GM23338 (cell line): Measurements from ENCODE around the gene CRYL1. TPM values are rescaled to one million over a fixed set of nuclear protein-coding genes. Genes with fewer than 3 reads are reported as not detected.

Experiments
- ATAC-seq: fragments of 200-7000 bp; cut with Tn5 transposase; 3 replicates; pipeline ENCODE4 v1.9.1; 2020
- DNase-seq: peaks from one replicate; pipeline ENCODE4 v3.0.0-alpha.2; 2015; ENCODE audit warnings: low spot score
- H2AFZ ChIP-seq: fragments of 200-600 bp; sonication (generic); 2 replicates; pipeline ENCODE4 v1.8.0; 2016; ENCODE audit warnings: antibody characterized with exemption, mild to moderate bottlenecking, moderate library complexity
- H3F3A ChIP-seq: fragments of 200-600 bp; sonication (generic); replicated peaks from 2 replicates; pipeline ENCODE4 v1.8.0; 2017; ENCODE audit warnings: antibody characterized with exemption, mixed run types, low read depth
- H3K27ac ChIP-seq: fragments of 200-600 bp; sonication (generic); 2 replicates; pipeline ENCODE4 v1.6.1; 2016; ENCODE audit warnings: low read depth
- H3K27me3 ChIP-seq: fragments of 200-600 bp; sonication (generic); 2 replicates; pipeline ENCODE4 v1.8.0; 2016; ENCODE audit warnings: mild to moderate bottlenecking, mixed run types, moderate library complexity; ENCODE audit not compliant: insufficient read depth
- H3K36me3 ChIP-seq: fragments of 200-600 bp; sonication (generic); 2 replicates; pipeline ENCODE4 v1.8.0; 2016; ENCODE audit warnings: mild to moderate bottlenecking; ENCODE audit not compliant: insufficient read depth
- H3K4me1 ChIP-seq: fragments of 200-600 bp; sonication (generic); 2 replicates; pipeline ENCODE4 v1.8.0; 2016; ENCODE audit warnings: mild to moderate bottlenecking, moderate library complexity; ENCODE audit not compliant: insufficient read depth
- H3K4me2 ChIP-seq: fragments of 200-600 bp; sonication (generic); 2 replicates; pipeline ENCODE4 v1.7.1; 2017; ENCODE audit warnings: mixed run types
- H3K4me3 ChIP-seq: fragments of 200-600 bp; sonication (generic); 2 replicates; pipeline ENCODE4 v1.6.1; 2016; ENCODE audit warnings: mixed run types
- H3K79me2 ChIP-seq: fragments of 200-600 bp; sonication (generic); replicated peaks from 2 replicates; pipeline ENCODE4 v1.8.0; 2017; ENCODE audit warnings: mild to moderate bottlenecking; ENCODE audit not compliant: insufficient read depth
- H3K9me2 ChIP-seq: fragments of 200-600 bp; sonication (generic); 2 replicates; pipeline ENCODE4 v1.8.0; 2017; ENCODE audit not compliant: insufficient read depth
- H4K20me1 ChIP-seq: fragments of 200-600 bp; sonication (generic); replicated peaks from 2 replicates; pipeline ENCODE4 v1.8.0; 2017; ENCODE audit warnings: mild to moderate bottlenecking; ENCODE audit not compliant: insufficient read depth
- H3K27ac Mint-ChIP-seq: 2 replicates; pipeline ENCODE4 v1.8.0; 2020; ENCODE audit warnings: inconsistent platforms, mild to moderate bottlenecking, moderate library complexity, mixed read lengths
- H3K27me3 Mint-ChIP-seq: 3 replicates; pipeline ENCODE4 v1.8.0; 2022; ENCODE audit warnings: low read depth, mild to moderate bottlenecking, moderate library complexity, mixed read lengths, inconsistent platforms; ENCODE audit not compliant: insufficient read depth, poor library complexity
- H3K36me3 Mint-ChIP-seq: 3 replicates; pipeline ENCODE4 v1.8.0; 2021; ENCODE audit warnings: low read depth, mild to moderate bottlenecking, inconsistent platforms, moderate library complexity, mixed read lengths
- H3K4me1 Mint-ChIP-seq: 3 replicates; pipeline ENCODE4 v1.8.0; 2020; ENCODE audit warnings: mild to moderate bottlenecking, inconsistent platforms, mixed read lengths
- H3K4me3 Mint-ChIP-seq: 3 replicates; pipeline ENCODE4 v1.8.0; 2021; ENCODE audit warnings: moderate library complexity, mild to moderate bottlenecking, inconsistent platforms, mixed read lengths
- H3K9me3 Mint-ChIP-seq: 3 replicates; pipeline ENCODE4 v1.8.0; 2020; ENCODE audit warnings: moderate library complexity, mild to moderate bottlenecking, inconsistent platforms, mixed read lengths
- CREB1 ChIP-seq: fragments of 250-450 bp; sonication (Bioruptor Pico); IDR thresholded peaks from 2 replicates; pipeline ENCODE4 v1.5.0; 2020; ENCODE audit warnings: low read depth, mild to moderate bottlenecking, moderate library complexity
- CTCF ChIP-seq, 2 experiments: fragments of 200-600 bp in 1 of 2; sonication (generic) in 1 of 2; conservative IDR thresholded peaks; 2 replicates each; pipeline versions ENCODE4 v1.5.1 to v1.6.1; 2016 to 2017; ENCODE audit warnings: antibody characterized with exemption in 2 of 2, low read depth in 2 of 2, mild to moderate bottlenecking in 2 of 2, moderate library complexity in 1 of 2
- EZH2 ChIP-seq: fragments of 200-600 bp; sonication (generic); IDR thresholded peaks from one replicate; pipeline ENCODE4 v1.8.0; 2017; ENCODE audit warnings: antibody characterized with exemption, mild to moderate bottlenecking, low read depth; ENCODE audit not compliant: unreplicated experiment
- EZH2phosphoT487 ChIP-seq: fragments of 200-600 bp; sonication (generic); IDR thresholded peaks from one replicate; pipeline ENCODE4 v1.8.1; 2018; ENCODE audit warnings: antibody characterized with exemption; ENCODE audit not compliant: unreplicated experiment
- JUNB ChIP-seq: IDR thresholded peaks from one replicate; pipeline ENCODE4 v1.6.1; 2016; ENCODE audit warnings: antibody characterized with exemption; ENCODE audit not compliant: unreplicated experiment
- NANOG ChIP-seq: IDR thresholded peaks from 2 replicates; pipeline ENCODE4 v1.6.1; 2016; ENCODE audit warnings: antibody characterized with exemption, borderline replicate concordance
- STAT1 ChIP-seq: IDR thresholded peaks from one replicate; pipeline ENCODE4 v1.6.1; 2016; ENCODE audit warnings: antibody characterized with exemption; ENCODE audit not compliant: unreplicated experiment
- ZNF114 ChIP-seq: fragments of 250-450 bp; sonication (Bioruptor Pico); IDR thresholded peaks from 2 replicates; pipeline ENCODE4 v1.5.0; 2020; ENCODE audit warnings: mild to moderate bottlenecking, moderate library complexity
- ZNF462 ChIP-seq: fragments of 250-450 bp; sonication (Bioruptor Pico); IDR thresholded peaks from 2 replicates; pipeline ENCODE4 v1.5.0; 2020; ENCODE audit warnings: mild to moderate bottlenecking, moderate library complexity
- polyA plus RNA-seq: library from polyadenylated mRNA; unstranded; fragments of >200 nt; fragmentation: Nextera tagmentation; extraction: Ambion mirVana; gene quantifications from 2 replicates; pipeline ENCODE4 v1.2.1, GENCODE V29; 2016
- total RNA-seq: library from RNA; depleted of rRNA; stranded (reverse); fragments of >200 nt; shearing (Covaris generic); gene quantifications from 2 replicates; pipeline ENCODE4 v1.2.3, GENCODE V29; 2014
- TF ChIP-seq, protein P1 (sequence below): IDR thresholded peaks from 2 replicates; pipeline ENCODE4 v1.6.1; 2016; ENCODE audit warnings: antibody characterized with exemption
- TF ChIP-seq, protein P2 (sequence below): IDR thresholded peaks from one replicate; pipeline ENCODE4 v1.6.1; 2018; ENCODE audit warnings: antibody characterized with exemption; ENCODE audit not compliant: unreplicated experiment

CRYL1 gene
- total and polyA plus RNA-seq, 2 experiments from 2014 or later: 2.2 to 2.6 TPM

DNA sequence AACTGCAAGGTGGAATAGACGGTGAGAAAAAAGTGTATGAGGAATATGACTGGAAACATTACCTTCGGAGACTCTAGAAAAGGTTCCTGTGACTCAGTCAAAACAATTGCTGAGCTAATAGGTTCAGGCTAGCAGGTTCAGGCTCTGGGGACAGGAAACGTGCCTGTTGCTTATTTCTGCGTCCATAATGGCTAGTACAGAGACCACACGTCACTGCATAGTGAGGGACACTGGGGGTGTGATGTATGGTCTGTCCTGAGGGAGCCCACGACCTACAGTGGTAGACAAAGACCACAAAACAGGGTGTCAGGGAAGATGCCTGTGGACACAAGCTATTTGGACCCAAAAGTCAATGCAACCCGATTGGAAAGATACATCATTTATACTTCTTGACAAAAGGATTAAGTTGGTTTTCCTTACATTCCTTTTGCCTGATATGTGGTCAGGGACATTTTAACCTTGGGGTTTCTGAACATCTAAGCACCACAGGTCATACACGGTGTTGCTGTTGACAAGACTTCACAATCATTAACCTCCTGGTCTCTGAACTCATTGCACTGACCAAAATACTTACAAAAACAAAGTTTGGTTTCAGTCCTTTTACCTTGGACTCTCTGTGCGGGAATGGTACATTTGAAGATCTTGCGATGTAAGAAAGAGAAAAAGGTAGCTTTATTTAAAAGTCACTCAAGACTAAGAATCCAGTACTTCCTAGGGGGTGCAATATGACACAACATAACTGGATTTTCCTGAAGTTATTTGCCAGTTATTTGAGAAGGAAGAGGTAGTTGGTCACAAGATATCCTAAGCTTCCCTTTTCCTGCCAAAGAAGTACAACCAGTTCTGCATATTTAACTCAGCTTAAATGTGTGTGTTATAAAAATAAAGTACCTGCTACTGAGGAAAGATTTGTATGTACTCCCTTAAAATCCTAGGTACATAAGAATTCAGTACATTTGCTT lies 20.0 kb downstream of the CRYL1 start:
- H3K36me3 Mint-ChIP-seq: peaks cover 3% of the 10 kb centered on the region; the same call in 2 of the 3 replicates
- Histone ChIP-seq H3K79me2 (no peaks in the 10 kb centered on the region), H3K27me3 (no peaks in the 10 kb centered on the region), H3K27ac (no peak overlapping the region), H3K36me3 (no peaks in the 10 kb centered on the region), H2AFZ (no peak overlapping the region), H4K20me1 (no peaks in the 10 kb centered on the region; the same call in 1 of the 2 replicates), H3K4me3 (no peak overlapping the region), H3F3A (no peaks in the 10 kb centered on the region), H3K4me2 (no peak overlapping the region), H3K4me1 (no peaks in the 10 kb centered on the region), H3K9me2 (no peaks in the 10 kb centered on the region; the same call in 1 of the 2 replicates)
- ATAC-seq (no peak), DNase-seq (no peak)
- no peak overlapping the region for H3K27ac Mint-ChIP-seq
- peaks cover 3% of the 10 kb centered on the region for H3K27me3 Mint-ChIP-seq
- peaks cover 8% of the 10 kb centered on the region for H3K9me3 Mint-ChIP-seq
- TF ChIP-seq CTCF (conservative IDR thresholded peaks at IDR 0.05; ENCODE audit: low read depth in 2 of 2) (no peak), ZNF114 (CRISPR knock-in tag) (no peak), ZNF462 (CRISPR knock-in tag) (no peak), JUNB (no peak), STAT1 (no peak), EZH2phosphoT487 (no peak), EZH2 (no peak), NANOG (no peak), CREB1 (CRISPR knock-in tag) (no peak)
- TF ChIP-seq, protein P1, sequence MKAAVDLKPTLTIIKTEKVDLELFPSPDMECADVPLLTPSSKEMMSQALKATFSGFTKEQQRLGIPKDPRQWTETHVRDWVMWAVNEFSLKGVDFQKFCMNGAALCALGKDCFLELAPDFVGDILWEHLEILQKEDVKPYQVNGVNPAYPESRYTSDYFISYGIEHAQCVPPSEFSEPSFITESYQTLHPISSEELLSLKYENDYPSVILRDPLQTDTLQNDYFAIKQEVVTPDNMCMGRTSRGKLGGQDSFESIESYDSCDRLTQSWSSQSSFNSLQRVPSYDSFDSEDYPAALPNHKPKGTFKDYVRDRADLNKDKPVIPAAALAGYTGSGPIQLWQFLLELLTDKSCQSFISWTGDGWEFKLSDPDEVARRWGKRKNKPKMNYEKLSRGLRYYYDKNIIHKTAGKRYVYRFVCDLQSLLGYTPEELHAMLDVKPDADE: no peak
- TF ChIP-seq, protein P2, sequence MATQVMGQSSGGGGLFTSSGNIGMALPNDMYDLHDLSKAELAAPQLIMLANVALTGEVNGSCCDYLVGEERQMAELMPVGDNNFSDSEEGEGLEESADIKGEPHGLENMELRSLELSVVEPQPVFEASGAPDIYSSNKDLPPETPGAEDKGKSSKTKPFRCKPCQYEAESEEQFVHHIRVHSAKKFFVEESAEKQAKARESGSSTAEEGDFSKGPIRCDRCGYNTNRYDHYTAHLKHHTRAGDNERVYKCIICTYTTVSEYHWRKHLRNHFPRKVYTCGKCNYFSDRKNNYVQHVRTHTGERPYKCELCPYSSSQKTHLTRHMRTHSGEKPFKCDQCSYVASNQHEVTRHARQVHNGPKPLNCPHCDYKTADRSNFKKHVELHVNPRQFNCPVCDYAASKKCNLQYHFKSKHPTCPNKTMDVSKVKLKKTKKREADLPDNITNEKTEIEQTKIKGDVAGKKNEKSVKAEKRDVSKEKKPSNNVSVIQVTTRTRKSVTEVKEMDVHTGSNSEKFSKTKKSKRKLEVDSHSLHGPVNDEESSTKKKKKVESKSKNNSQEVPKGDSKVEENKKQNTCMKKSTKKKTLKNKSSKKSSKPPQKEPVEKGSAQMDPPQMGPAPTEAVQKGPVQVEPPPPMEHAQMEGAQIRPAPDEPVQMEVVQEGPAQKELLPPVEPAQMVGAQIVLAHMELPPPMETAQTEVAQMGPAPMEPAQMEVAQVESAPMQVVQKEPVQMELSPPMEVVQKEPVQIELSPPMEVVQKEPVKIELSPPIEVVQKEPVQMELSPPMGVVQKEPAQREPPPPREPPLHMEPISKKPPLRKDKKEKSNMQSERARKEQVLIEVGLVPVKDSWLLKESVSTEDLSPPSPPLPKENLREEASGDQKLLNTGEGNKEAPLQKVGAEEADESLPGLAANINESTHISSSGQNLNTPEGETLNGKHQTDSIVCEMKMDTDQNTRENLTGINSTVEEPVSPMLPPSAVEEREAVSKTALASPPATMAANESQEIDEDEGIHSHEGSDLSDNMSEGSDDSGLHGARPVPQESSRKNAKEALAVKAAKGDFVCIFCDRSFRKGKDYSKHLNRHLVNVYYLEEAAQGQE: no peak
- no peak overlapping the region for H3K4me3 Mint-ChIP-seq
- H3K4me1 Mint-ChIP-seq: peaks cover 8% of the 10 kb centered on the region; the same call in 2 of the 3 replicates
